Mucosa of descending colon (tissue), 3 donors: Measurements from ENCODE around the gene TANC1. TPM values are rescaled to one million over a fixed set of nuclear protein-coding genes. Genes with fewer than 3 reads are reported as not detected.

Experiments
- ATAC-seq: fragments of 200-7000 bp; cut with Tn5 transposase; one replicate; pipeline ENCODE4 v1.9.1; 2020; ENCODE audit warnings: mild to moderate bottlenecking, moderate library complexity
- DNase-seq, 3 donors: peaks; one replicate each; pipeline ENCODE4 v3.0.0-alpha.2; 2020
- H3K36me3 ChIP-seq: fragments of 200-600 bp; one replicate; pipeline ENCODE4 v1.8.0; 2021; ENCODE audit warnings: low read depth, mild to moderate bottlenecking
- H3K4me1 ChIP-seq: fragments of 200-600 bp; one replicate; pipeline ENCODE4 v1.8.0; 2021; ENCODE audit warnings: low read depth, mild to moderate bottlenecking
- H3K4me3 ChIP-seq: fragments of 200-600 bp; one replicate; pipeline ENCODE4 v1.8.0; 2021; ENCODE audit warnings: mild to moderate bottlenecking
- H3K9me3 ChIP-seq: fragments of 200-600 bp; one replicate; pipeline ENCODE4 v1.8.0; 2021; ENCODE audit warnings: mild to moderate bottlenecking
- intact Hi-C, 2 donors: fragments of 100-400 bp; cut with DNase I in 1 of 2; cut with micrococcal nuclease in 1 of 2; formaldehyde crosslinking; loops; one replicate each; pipeline versions ENCODE4 v1.11.0 to v1.11.1; 2022; cut with DNase I, micrococcal nuclease
- total RNA-seq, 3 donors: library from RNA; stranded (reverse); fragmentation: NEBNext Ultra II Directional in 2 of 3; extraction: Animal tissue kit (Norgen Biotek cat#: 25700) in 2 of 3; gene quantifications; one replicate each; pipeline versions ENCODE4 v1.2.1 to v1.2.4, GENCODE V29; 2021 to 2023
- TF ChIP-seq, protein P1 (sequence below): fragments of 200-600 bp; IDR thresholded peaks from one replicate; pipeline ENCODE4 v1.8.0; 2022; ENCODE audit warnings: antibody characterized with exemption, mild to moderate bottlenecking
- donor health status: DM: no; HTN: no; CAD: no; lungs with moderate emphysema.
- donor health status: DM: no; HTN: no; CAD: no.
- donor health status: DM: no; HTN: yes; CAD: no.

The TANC1 gene
- total RNA-seq, 3 donors from 2014 or later: 30.7 to 55.5 (median 41.0) TPM

DNA sequence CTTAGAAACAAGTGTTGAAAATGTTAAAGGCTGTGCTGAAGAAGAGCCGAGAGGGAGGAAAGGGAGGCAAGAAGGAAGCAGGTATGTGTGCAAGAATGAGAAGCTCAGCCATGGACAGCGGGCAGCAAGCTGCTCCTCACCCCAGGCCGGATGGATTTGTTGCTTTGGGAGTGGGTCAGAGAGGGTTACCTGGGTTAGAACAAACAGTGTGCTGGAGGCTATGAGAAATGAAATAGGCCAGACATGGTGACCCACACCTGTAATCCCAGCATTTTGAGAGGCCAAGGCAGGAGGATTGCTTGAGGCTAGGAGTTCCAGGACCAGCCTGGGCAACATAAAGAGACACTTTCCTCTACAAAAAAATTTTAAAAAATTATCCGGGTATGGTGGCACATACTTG, 97.5 kb downstream of the TANC1 start:
- TF ChIP-seq, protein P1, sequence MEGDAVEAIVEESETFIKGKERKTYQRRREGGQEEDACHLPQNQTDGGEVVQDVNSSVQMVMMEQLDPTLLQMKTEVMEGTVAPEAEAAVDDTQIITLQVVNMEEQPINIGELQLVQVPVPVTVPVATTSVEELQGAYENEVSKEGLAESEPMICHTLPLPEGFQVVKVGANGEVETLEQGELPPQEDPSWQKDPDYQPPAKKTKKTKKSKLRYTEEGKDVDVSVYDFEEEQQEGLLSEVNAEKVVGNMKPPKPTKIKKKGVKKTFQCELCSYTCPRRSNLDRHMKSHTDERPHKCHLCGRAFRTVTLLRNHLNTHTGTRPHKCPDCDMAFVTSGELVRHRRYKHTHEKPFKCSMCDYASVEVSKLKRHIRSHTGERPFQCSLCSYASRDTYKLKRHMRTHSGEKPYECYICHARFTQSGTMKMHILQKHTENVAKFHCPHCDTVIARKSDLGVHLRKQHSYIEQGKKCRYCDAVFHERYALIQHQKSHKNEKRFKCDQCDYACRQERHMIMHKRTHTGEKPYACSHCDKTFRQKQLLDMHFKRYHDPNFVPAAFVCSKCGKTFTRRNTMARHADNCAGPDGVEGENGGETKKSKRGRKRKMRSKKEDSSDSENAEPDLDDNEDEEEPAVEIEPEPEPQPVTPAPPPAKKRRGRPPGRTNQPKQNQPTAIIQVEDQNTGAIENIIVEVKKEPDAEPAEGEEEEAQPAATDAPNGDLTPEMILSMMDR: no peak
- intact Hi-C loops: no loop called here
- Histone ChIP-seq H3K9me3 (no peaks in the 10 kb centered on the region), H3K4me1 (peaks cover 38% of the 10 kb centered on the region), H3K4me3 (no peak overlapping the region), H3K36me3 (no peaks in the 10 kb centered on the region)
- no peak for DNase-seq
- no peak for ATAC-seq

DNA sequence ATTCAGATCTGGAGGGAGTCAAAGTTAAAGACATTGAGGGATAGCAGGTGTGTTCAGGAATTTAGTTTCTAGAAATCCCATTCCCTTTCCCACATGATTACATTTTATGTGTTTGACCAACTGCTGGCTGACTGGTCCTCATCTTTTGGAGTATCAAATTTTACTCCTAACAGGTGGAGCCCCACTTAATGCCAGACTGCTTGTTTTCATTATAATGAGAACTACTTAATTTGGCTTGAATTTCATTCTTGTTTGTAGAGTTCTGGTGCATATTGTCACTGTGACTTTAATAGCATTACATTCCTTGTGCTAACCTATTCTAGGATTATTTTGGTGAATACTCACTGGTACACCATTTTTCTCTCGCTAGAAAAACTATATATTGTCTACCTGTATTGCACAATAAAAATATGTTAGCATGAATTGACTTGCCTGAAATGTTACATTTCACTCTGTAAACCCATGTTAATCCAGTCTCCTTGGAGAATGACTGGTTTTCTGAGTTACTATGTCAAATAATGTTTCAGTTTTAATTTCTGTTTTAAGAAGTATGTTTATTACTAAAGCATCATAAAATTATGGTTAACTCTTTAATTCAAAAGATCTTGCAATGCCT, 98.2 kb downstream of the TANC1 start:
- intact Hi-C loops: no loop called here
- no peaks in the 10 kb centered on the region for H3K9me3 ChIP-seq
- peaks cover 31% of the 10 kb centered on the region for H3K4me1 ChIP-seq
- H3K4me3 ChIP-seq: no peak overlapping the region
- no peaks in the 10 kb centered on the region for H3K36me3 ChIP-seq
- TF ChIP-seq, protein P1: no peak
- ATAC-seq: no peak
- no peak for DNase-seq

GRCh38 chr2:159067971-159068370, 99.5 kb downstream of the TANC1 start:
- H3K9me3 ChIP-seq: no peaks in the 10 kb centered on the region
- intact Hi-C loops: no loop called here
- H3K4me3 ChIP-seq: no peak overlapping the region
- no peaks in the 10 kb centered on the region for H3K36me3 ChIP-seq
- TF ChIP-seq, protein P1: no peak
- ATAC-seq (no peak), DNase-seq (no peak)
- peaks cover 21% of the 10 kb centered on the region for H3K4me1 ChIP-seq

DNA sequence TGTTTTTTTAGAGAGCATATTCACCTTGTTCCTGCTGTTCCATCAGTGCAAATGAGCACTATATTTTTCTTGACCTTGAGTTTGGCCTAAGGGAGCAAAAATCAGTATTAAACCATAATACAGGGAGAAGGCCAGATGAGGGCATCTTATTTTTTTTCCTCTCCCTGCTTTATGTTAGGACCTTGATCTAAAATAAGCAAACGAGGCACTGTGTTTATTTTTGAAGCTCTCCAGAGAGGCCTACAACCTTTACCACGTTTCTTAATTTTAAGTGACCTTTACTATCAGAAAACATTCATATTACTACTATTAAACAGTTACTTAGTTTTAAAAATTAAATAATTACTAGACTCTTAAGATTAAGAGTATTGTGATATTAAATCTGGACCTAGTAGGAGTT, 100.8 kb downstream of the TANC1 start:
- TF ChIP-seq, protein P1: no peak
- Histone ChIP-seq H3K36me3 (no peaks in the 10 kb centered on the region), H3K4me1 (peaks cover 8% of the 10 kb centered on the region), H3K4me3 (no peak overlapping the region), H3K9me3 (no peaks in the 10 kb centered on the region)
- intact Hi-C loops: no loop called here
- no peak for DNase-seq
- no peak for ATAC-seq

GRCh38 chr2:159070235-159070634, 101.8 kb downstream of the TANC1 start:
- DNase-seq (no peak), ATAC-seq (no peak)
- intact Hi-C loops: no loop called here
- Histone ChIP-seq H3K36me3 (no peaks in the 10 kb centered on the region), H3K4me3 (no peak overlapping the region), H3K9me3 (no peaks in the 10 kb centered on the region), H3K4me1 (peaks cover under 1% of the 10 kb centered on the region)
- TF ChIP-seq, protein P1: no peak
